GM12865 (cell line): Measurements from ENCODE around the gene PROKR1.
"Not testable (repeated sequence)": the region's sequence is repeated elsewhere in the genome, so short reads cannot be mapped to it uniquely, and the experiment has no call there.

Experiments
- DNase-seq: peaks from one replicate; pipeline ENCODE4 v3.0.0; 2010; ENCODE audit warnings: low read depth
- H3K4me3 ChIP-seq: 2 replicates; pipeline ENCODE4 v1.5.1; 2011; ENCODE audit warnings: mild to moderate bottlenecking, low read depth, low read length, control low read depth
- TF ChIP-seq, protein P1 (sequence below): IDR thresholded peaks from 2 replicates; pipeline ENCODE4 v1.5.1; 2011; ENCODE audit warnings: low read length, control low read depth, low read depth, inconsistent platforms; ENCODE audit not compliant: insufficient read depth; ENCODE audit errors: missing control alignments

PROKR1 gene

DNA sequence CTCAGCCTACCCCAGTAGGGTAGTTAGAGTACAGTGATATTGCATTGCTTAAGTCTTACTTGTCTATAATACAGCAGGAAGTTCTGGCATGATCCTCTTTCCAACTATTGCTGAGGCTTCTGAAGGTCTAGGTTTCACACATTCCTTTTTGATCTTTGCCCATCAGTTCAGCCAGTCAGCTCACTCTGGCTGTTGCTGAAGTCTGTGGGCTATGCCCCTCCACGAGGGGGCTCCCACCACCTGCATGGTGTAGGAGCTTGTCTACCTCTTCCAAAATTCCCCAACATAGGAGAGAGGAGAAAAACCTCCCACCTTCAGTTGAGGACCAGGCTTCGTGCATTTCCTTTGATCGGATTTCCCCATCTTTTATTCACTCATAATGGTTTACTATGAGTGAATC lies 26.3 kb downstream of the PROKR1 start:
- TF ChIP-seq, protein P1, sequence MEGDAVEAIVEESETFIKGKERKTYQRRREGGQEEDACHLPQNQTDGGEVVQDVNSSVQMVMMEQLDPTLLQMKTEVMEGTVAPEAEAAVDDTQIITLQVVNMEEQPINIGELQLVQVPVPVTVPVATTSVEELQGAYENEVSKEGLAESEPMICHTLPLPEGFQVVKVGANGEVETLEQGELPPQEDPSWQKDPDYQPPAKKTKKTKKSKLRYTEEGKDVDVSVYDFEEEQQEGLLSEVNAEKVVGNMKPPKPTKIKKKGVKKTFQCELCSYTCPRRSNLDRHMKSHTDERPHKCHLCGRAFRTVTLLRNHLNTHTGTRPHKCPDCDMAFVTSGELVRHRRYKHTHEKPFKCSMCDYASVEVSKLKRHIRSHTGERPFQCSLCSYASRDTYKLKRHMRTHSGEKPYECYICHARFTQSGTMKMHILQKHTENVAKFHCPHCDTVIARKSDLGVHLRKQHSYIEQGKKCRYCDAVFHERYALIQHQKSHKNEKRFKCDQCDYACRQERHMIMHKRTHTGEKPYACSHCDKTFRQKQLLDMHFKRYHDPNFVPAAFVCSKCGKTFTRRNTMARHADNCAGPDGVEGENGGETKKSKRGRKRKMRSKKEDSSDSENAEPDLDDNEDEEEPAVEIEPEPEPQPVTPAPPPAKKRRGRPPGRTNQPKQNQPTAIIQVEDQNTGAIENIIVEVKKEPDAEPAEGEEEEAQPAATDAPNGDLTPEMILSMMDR = no peak
- no peak overlapping the region for H3K4me3 ChIP-seq
- DNase-seq = no peak

GRCh38 chr2:68671961-68672360 lies 28.6 kb downstream of the PROKR1 start:
- no peak overlapping the region for H3K4me3 ChIP-seq
- TF ChIP-seq, protein P1 = no peak
- DNase-seq = no peak

GRCh38 chr2:68673631-68674030 lies 30.3 kb downstream of the PROKR1 start:
- DNase-seq = no peak
- TF ChIP-seq, protein P1 = no peak

DNA sequence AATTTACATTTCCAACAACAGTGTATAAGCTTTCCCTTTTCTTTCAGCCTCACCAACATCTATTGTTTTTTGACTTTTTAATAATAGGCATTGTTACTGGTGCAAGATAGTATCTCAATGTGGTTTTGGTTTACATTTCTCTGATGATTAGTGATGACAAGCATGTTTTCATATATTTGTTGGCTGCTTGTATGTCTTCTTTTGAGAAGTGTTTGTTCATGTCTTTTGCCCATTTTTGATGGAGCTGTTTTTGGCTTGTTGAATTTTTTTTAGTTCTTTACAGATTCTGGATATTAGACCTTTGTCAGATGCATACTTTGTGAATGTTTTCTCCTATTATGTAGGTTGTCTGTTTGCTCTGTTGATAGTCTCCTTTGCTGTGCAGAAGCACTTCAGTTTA lies 32.1 kb downstream of the PROKR1 start:
- no peak for DNase-seq
- TF ChIP-seq, protein P1 = no peak
- H3K4me3 ChIP-seq = no peak overlapping the region

More at GRCh38 chr2:68673631-68674030, 30.3 kb downstream of the PROKR1 start:
- H3K4me3 ChIP-seq = no peak overlapping the region

GRCh38 chr2:68677837-68678236 lies 34.5 kb downstream of the PROKR1 start:
- not testable (repeated sequence) for H3K4me3 ChIP-seq

DNA sequence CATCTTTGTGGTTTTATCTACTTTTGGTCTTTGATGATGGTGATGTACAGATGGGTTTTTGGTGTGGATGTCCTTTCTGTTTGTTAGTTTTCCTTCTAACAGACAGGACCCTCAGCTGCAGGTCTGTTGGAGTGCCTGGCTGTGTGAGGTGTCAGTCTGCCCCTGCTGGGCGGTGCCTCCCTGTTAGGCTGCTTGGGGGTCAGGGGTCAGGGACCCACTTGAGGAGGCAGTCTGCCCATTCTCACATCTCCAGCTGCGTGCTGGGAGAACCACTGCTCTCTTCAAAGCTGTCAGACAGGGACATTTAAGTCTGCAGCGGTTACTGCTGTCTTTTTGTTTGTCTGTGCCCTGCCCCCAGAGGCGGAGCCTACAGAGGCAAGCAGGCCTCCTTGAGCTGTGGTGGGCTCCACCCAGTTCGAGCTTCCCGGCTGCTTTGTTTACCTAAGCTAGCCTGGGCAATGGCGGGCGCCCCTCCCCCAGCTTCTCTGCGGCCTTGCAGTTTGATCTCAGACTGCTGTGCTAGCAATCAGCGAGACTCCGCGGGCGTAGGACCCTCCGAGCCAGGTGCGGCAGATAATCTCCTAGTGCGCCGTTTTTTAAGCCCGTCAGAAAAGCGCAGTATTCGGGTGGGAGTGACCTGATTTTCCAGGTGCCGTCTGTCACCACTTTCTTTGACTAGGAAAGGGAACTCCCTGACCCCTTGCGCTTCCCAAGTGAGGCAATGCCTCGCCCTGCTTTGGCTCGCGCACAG lies 36.0 kb downstream of the PROKR1 start:
- not testable (repeated sequence) for H3K4me3 ChIP-seq, DNase-seq

More at GRCh38 chr2:68677837-68678236, 34.5 kb downstream of the PROKR1 start:
- DNase-seq = not testable (repeated sequence)

DNA sequence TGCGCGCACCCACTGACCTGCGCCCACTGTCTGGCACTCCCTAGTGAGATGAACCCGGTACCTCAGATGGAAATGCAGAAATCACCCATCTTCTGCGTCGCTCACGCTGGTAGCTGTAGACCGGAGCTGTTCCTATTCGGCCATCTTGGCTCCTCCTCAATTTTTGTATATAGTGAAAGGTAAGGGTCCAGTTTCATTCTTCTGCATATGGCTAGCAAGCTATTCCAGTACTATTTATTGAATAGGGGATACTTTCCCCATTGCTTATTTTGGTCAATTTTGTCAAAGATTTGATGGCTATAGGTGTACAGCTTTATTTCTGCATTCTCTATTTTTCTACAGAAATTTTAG lies 36.5 kb downstream of the PROKR1 start:
- H3K4me3 ChIP-seq, DNase-seq: not testable (repeated sequence)

GRCh38 chr2:68684197-68684596 lies 40.8 kb downstream of the PROKR1 start:
- DNase-seq = no peak
- TF ChIP-seq, protein P1 = no peak
- no peak overlapping the region for H3K4me3 ChIP-seq

DNA sequence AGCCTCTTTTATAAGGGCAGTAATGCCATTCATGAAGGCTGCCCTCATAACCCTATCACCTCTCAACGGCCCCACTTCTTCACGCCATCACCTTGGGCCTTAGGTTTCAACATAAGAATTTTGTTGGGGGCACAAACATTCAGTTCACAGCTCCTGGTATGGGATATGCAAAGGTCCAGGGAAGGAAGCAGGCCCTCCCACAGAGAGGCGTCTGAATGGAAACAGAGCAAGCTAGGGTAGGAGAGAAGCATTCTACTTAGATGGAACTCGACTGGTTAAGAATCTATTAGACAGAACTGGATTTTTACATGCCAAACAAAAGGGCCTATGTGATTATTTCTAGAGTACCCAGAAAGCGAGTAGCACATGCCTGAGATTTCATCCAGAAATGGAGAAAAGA lies 42.8 kb downstream of the PROKR1 start:
- H3K4me3 ChIP-seq = no peak overlapping the region
- DNase-seq = no peak

More for the DNA sequence above, 42.8 kb downstream of the PROKR1 start:
- TF ChIP-seq, protein P1 = no peak
